ENCODE data around the gene GARIN1A. TPM values are rescaled to one million over a fixed set of nuclear protein-coding genes. Genes with fewer than 3 reads are reported as not detected.

The GARIN1A gene
- total RNA-seq, 1 donor from 2014 or later: 5.9 TPM

DNA sequence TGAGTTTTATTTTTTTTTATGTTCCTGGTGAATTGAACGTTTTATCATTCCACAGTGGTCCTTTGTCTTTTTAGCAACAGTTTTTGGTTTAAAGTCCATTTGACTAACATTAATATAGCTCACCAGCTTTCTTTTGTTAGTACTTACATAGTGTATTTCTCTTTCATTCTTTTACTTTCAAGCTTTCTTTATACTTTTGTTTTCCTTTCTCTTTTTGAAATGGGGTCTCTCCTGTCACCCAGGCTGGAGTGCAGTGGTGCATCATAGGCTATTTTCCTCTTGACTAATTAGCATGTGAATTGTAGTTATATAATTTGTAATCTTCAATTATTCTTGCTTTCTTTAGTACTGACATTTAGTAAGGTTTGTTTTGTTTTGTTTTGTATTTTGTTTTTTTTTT, 27.8 kb downstream of the GARIN1A start:
- H3K27me3 Mint-ChIP-seq (ENCODE audit: low read depth, unreplicated experiment): peaks cover 28% of the 10 kb centered on the region
- DNase-seq (ENCODE audit: low read depth): no peak

GRCh38 chr7:128701062-128701785, 29.1 kb downstream of the GARIN1A start:
- no peaks in the 10 kb centered on the region for H3K9me3 Mint-ChIP-seq (ENCODE audit: unreplicated experiment)

More for the DNA sequence above, 27.8 kb downstream of the GARIN1A start:
- no peaks in the 10 kb centered on the region for H3K79me2 ChIP-seq (ENCODE audit: insufficient read depth, low read length)
- no peaks in the 10 kb centered on the region for H3K4me1 ChIP-seq (ENCODE audit: insufficient read depth, low read length)
- no peaks in the 10 kb centered on the region for H3K9me3 Mint-ChIP-seq (ENCODE audit: unreplicated experiment)
- no peak overlapping the region for H3K4me2 ChIP-seq (ENCODE audit: low read length)
- H2AFZ ChIP-seq (ENCODE audit: low read depth, low read length): no peak overlapping the region
- H3K9ac ChIP-seq (ENCODE audit: low read length): no peak overlapping the region
- no peak overlapping the region for H3K27ac ChIP-seq (ENCODE audit: low read depth, low read length)
- no peak overlapping the region for H3K4me3 ChIP-seq (ENCODE audit: insufficient read depth, low read depth, low read length)
- no peaks in the 10 kb centered on the region for H4K20me1 ChIP-seq (ENCODE audit: insufficient read depth, low read length)
- TF ChIP-seq EZH2 (IDR thresholded peaks at IDR 0.05; ENCODE audit: insufficient read depth, low read length): no peak
- TF ChIP-seq, protein P1, sequence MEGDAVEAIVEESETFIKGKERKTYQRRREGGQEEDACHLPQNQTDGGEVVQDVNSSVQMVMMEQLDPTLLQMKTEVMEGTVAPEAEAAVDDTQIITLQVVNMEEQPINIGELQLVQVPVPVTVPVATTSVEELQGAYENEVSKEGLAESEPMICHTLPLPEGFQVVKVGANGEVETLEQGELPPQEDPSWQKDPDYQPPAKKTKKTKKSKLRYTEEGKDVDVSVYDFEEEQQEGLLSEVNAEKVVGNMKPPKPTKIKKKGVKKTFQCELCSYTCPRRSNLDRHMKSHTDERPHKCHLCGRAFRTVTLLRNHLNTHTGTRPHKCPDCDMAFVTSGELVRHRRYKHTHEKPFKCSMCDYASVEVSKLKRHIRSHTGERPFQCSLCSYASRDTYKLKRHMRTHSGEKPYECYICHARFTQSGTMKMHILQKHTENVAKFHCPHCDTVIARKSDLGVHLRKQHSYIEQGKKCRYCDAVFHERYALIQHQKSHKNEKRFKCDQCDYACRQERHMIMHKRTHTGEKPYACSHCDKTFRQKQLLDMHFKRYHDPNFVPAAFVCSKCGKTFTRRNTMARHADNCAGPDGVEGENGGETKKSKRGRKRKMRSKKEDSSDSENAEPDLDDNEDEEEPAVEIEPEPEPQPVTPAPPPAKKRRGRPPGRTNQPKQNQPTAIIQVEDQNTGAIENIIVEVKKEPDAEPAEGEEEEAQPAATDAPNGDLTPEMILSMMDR (IDR thresholded peaks at IDR 0.05; ENCODE audit: insufficient read depth, low read depth, low read length): no peak
- peaks cover 6% of the 10 kb centered on the region for H3K4me1 Mint-ChIP-seq (ENCODE audit: low read depth, unreplicated experiment)
- H3K27me3 ChIP-seq (ENCODE audit: insufficient read depth, low read length): no peaks in the 10 kb centered on the region
- FAIRE-seq: no peak
- no peaks in the 10 kb centered on the region for H3K9me3 ChIP-seq (ENCODE audit: insufficient read depth, low read depth, low read length)
- H3K27ac Mint-ChIP-seq (ENCODE audit: unreplicated experiment): no peak overlapping the region
- H3K4me3 Mint-ChIP-seq (ENCODE audit: unreplicated experiment): no peak overlapping the region
- H3K36me3 Mint-ChIP-seq (ENCODE audit: low read depth, unreplicated experiment): peaks cover 2% of the 10 kb centered on the region
- no peaks in the 10 kb centered on the region for H3K36me3 ChIP-seq (ENCODE audit: insufficient read depth, low read length)

More at GRCh38 chr7:128701062-128701785, 29.1 kb downstream of the GARIN1A start:
- Histone ChIP-seq H3K27me3 (ENCODE audit: insufficient read depth, low read length) (no peaks in the 10 kb centered on the region), H3K79me2 (ENCODE audit: insufficient read depth, low read length) (no peaks in the 10 kb centered on the region), H3K27ac (ENCODE audit: low read depth, low read length) (no peak overlapping the region), H3K4me3 (ENCODE audit: insufficient read depth, low read depth, low read length) (no peak overlapping the region), H3K36me3 (ENCODE audit: insufficient read depth, low read length) (no peaks in the 10 kb centered on the region), H2AFZ (ENCODE audit: low read depth, low read length) (no peak overlapping the region), H4K20me1 (ENCODE audit: insufficient read depth, low read length) (no peaks in the 10 kb centered on the region), H3K4me2 (ENCODE audit: low read length) (no peak overlapping the region), H3K9ac (ENCODE audit: low read length) (no peak overlapping the region), H3K4me1 (ENCODE audit: insufficient read depth, low read length) (no peaks in the 10 kb centered on the region), H3K9me3 (ENCODE audit: insufficient read depth, low read depth, low read length) (no peaks in the 10 kb centered on the region)
- H3K36me3 Mint-ChIP-seq (ENCODE audit: low read depth, unreplicated experiment): peaks cover 4% of the 10 kb centered on the region
- peaks cover 14% of the 10 kb centered on the region for H3K4me1 Mint-ChIP-seq (ENCODE audit: low read depth, unreplicated experiment)
- H3K27me3 Mint-ChIP-seq (ENCODE audit: low read depth, unreplicated experiment): peaks cover 25% of the 10 kb centered on the region
- DNase-seq (ENCODE audit: low read depth) (no peak), FAIRE-seq (no peak)
- no peak overlapping the region for H3K4me3 Mint-ChIP-seq (ENCODE audit: unreplicated experiment)
- H3K27ac Mint-ChIP-seq (ENCODE audit: unreplicated experiment): no peak overlapping the region
- no peak for TF ChIP-seq EZH2 (IDR thresholded peaks at IDR 0.05; ENCODE audit: insufficient read depth, low read length)
- TF ChIP-seq, protein P1 (IDR thresholded peaks at IDR 0.05; ENCODE audit: insufficient read depth, low read depth, low read length): no peak

All from astrocyte (in vitro differentiated cells and primary cell).